GM06990 (cell line): ENCODE results near the gene PRDM10.

Source experiments
- DNase-seq: peaks from one replicate; pipeline ENCODE4 v3.0.0-alpha.2; 2011; ENCODE audit not compliant: insufficient read length; ENCODE audit errors: extremely low read depth
- H3K27me3 ChIP-seq: replicated peaks from 2 replicates; pipeline ENCODE4 v1.6.0; 2011; ENCODE audit warnings: low read length; ENCODE audit not compliant: control insufficient read depth, insufficient read depth
- H3K36me3 ChIP-seq: 2 replicates; pipeline ENCODE4 v1.5.1; 2011; ENCODE audit warnings: low read length; ENCODE audit not compliant: control insufficient read depth, insufficient read depth
- H3K4me3 ChIP-seq: replicated peaks from 2 replicates; pipeline ENCODE4 v1.5.1; 2011; ENCODE audit warnings: low read depth, mild to moderate bottlenecking, control low read depth, low read length
- TF ChIP-seq, protein P1 (sequence below): IDR thresholded peaks from 2 replicates; pipeline ENCODE4 v1.5.1; 2011; ENCODE audit warnings: low read length, control low read depth, mild to moderate bottlenecking, inconsistent platforms; ENCODE audit not compliant: insufficient read depth, poor library complexity, severe bottlenecking

The PRDM10 gene

DNA sequence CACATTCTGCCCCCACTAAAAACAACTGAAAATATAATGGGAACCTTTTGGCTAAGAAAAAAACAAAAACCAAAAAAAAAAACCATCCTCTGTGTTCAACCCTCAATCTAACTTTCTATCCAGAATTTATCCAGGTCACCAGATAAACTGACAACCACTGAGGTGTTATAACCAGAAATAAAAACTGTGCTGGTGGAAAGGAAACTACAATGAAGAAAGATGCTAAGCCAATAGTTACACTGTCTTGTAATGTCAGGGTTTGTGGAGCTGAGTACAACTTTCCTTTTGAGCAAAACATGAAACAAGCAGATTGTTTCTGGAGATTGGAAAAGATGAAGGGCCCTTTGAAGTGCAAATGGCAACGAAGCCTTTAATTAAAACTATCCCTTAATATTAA lies 50.8 kb downstream of the PRDM10 start:
- Histone ChIP-seq H3K27me3 (no peaks in the 10 kb centered on the region), H3K36me3 (no peaks in the 10 kb centered on the region), H3K4me3 (no peak overlapping the region)
- TF ChIP-seq, protein P1, sequence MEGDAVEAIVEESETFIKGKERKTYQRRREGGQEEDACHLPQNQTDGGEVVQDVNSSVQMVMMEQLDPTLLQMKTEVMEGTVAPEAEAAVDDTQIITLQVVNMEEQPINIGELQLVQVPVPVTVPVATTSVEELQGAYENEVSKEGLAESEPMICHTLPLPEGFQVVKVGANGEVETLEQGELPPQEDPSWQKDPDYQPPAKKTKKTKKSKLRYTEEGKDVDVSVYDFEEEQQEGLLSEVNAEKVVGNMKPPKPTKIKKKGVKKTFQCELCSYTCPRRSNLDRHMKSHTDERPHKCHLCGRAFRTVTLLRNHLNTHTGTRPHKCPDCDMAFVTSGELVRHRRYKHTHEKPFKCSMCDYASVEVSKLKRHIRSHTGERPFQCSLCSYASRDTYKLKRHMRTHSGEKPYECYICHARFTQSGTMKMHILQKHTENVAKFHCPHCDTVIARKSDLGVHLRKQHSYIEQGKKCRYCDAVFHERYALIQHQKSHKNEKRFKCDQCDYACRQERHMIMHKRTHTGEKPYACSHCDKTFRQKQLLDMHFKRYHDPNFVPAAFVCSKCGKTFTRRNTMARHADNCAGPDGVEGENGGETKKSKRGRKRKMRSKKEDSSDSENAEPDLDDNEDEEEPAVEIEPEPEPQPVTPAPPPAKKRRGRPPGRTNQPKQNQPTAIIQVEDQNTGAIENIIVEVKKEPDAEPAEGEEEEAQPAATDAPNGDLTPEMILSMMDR: no peak
- no peak for DNase-seq

DNA sequence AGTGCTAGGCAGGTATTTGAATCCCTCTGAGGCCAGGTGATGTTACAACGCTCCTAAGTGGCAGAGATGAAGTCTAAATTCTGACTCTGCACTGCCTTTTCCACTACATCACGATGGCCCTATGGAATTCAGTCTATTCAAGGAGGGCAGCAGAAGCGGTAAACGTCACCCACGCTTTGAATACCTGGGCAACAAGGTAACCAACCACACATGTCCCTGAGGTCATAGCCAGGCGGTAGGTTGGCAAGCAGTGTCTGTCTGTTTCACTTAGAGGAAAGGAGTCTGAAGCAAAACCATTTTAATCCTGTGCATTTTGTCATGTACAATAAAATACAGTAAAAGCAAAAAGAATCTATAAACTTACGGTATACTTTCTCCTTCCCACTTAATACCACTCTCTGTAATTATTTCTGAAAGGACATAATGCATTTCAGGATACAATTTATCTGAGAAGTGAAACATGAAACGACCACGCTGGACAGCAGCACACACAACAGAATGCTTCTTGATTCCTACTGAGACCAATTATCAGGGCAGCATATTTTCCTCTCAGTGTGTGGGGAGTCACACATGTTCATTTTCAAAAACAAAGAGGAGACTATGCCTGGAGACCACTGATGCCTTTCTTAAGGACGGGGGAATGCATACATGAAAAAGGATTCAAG lies 51.3 kb downstream of the PRDM10 start:
- Histone ChIP-seq H3K27me3 (no peaks in the 10 kb centered on the region), H3K4me3 (no peak overlapping the region), H3K36me3 (no peaks in the 10 kb centered on the region)
- TF ChIP-seq, protein P1: no peak
- no peak for DNase-seq

DNA sequence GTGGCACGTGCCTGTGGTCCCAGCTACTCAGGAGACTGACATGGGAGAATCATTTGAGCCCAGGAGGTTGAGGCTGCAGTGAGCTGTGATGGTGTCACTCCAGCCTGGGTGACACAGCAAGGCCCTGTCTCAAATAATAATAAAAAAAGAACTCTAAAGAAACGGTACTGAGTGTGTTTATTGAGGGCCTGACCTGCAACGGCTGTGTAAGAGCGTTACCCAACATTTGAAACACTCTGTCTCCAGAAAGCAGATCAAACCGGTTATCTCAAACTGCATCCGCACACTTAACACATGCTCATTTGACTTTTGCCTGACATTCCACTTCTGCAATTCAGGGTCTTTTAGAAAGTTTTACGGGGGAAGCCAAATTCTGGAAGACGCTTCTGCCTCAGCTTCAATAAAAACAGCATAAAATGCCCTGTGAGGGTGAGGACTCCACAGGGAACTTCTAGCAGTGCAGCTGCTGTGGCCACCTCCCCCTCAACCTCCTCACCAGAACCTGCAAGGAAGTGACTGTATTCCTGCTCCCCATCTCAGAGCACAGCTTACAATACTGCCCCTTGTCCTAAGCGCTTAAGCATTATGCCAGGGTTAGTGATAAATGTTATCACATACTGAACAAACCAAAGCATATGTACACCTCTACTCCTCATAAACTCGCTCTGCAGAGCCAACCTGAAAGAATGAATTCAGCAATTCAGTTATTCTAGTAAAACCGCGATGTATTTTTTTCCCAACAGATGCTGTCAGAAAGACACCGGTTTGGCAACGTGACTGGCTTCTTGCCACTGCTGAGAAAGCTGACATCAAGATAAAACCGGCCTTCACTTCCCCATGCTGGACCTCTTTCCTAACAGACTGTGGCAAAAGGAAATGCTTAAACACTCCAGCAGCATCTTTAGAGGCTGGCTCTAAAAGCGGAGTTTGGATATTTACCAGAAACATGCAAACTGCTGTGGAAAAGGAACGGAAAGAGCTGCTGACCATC lies 52.2 kb downstream of the PRDM10 start:
- no peak for DNase-seq
- Histone ChIP-seq H3K27me3 (no peaks in the 10 kb centered on the region), H3K36me3 (no peaks in the 10 kb centered on the region), H3K4me3 (no peak overlapping the region)
- TF ChIP-seq, protein P1: no peak

DNA sequence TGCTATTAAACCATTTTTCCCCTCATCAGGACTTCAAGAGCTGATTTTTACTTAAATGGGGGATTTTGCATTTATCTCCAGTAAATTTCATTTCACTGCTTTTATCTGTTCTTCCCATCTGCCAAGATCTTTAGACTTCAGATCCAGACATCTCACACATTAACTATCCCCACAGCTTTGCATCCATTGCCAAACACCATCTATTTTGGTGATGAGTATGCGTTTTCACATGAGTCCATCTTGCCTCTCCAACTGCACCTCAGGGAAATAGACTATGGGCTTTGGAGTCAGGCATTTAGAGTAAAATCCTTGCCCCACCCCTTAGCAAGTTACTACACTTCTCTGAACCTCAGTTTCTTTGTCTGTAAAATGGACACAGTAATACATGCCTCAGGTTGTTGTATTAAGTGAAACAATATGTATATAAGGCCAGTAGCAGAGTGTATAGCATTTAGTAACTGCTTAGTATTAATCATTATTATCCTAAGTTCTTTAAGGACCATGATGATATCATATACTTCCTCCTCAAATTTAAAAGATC lies 53.6 kb downstream of the PRDM10 start:
- TF ChIP-seq, protein P1: no peak

DNA sequence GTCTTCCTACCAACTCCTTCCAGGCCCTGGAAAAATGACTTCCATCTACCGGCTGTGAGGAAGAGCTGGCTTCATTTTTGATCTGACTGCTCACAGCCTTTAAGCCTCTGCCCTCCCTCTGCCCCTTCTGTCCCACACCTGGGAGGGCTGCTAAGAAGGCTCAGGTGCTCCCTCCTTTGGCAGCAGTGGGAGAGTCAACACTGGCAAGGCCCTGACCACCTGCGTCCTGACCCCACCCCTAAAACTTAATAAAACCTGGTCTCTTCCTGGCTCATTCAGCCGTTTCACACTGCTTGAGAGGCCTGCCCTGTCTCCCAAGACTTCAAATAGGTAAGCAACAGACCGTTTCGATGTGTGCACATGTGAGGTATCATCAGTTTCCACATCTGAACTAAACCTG lies 55.2 kb downstream of the PRDM10 start:
- Histone ChIP-seq H3K36me3 (no peaks in the 10 kb centered on the region), H3K4me3 (no peak overlapping the region), H3K27me3 (no peaks in the 10 kb centered on the region)
- TF ChIP-seq, protein P1: no peak
- no peak for DNase-seq

More for the DNA sequence above, 53.6 kb downstream of the PRDM10 start:
- no peaks in the 10 kb centered on the region for H3K36me3 ChIP-seq
- no peak for DNase-seq
- no peaks in the 10 kb centered on the region for H3K27me3 ChIP-seq
- H3K4me3 ChIP-seq: no peak overlapping the region
